GM23338 (cell line): ENCODE results near the gene RPA3.

ENCODE experiments used
- CTCF ChIP-seq, 2 experiments: fragments of 200-600 bp in 1 of 2; sonication (generic) in 1 of 2; conservative IDR thresholded peaks; 2 replicates each; pipeline versions ENCODE4 v1.5.1 to v1.6.1; 2016 to 2017; ENCODE audit warnings: antibody characterized with exemption in 2 of 2, low read depth in 2 of 2, mild to moderate bottlenecking in 2 of 2, moderate library complexity in 1 of 2
- EZH2 ChIP-seq: fragments of 200-600 bp; sonication (generic); IDR thresholded peaks from one replicate; pipeline ENCODE4 v1.8.0; 2017; ENCODE audit warnings: antibody characterized with exemption, mild to moderate bottlenecking, low read depth; ENCODE audit not compliant: unreplicated experiment
- EZH2phosphoT487 ChIP-seq: fragments of 200-600 bp; sonication (generic); IDR thresholded peaks from one replicate; pipeline ENCODE4 v1.8.1; 2018; ENCODE audit warnings: antibody characterized with exemption; ENCODE audit not compliant: unreplicated experiment
- POLR2AphosphoS5 ChIP-seq: IDR thresholded peaks from 2 replicates; pipeline ENCODE4 v1.6.1; 2016; ENCODE audit warnings: antibody characterized with exemption, low read depth
- REST ChIP-seq: IDR thresholded peaks from one replicate; pipeline ENCODE4 v1.6.1; 2018; ENCODE audit warnings: antibody characterized with exemption; ENCODE audit not compliant: unreplicated experiment
- ZNF114 ChIP-seq: fragments of 250-450 bp; sonication (Bioruptor Pico); IDR thresholded peaks from 2 replicates; pipeline ENCODE4 v1.5.0; 2020; ENCODE audit warnings: mild to moderate bottlenecking, moderate library complexity

GRCh38 chr7:7664291-7664690, 54.1 kb downstream of the RPA3 start:
- no peak for TF ChIP-seq CTCF (conservative IDR thresholded peaks at IDR 0.05; ENCODE audit: low read depth in 2 of 2)
- no peak for TF ChIP-seq POLR2AphosphoS5
- TF ChIP-seq EZH2, result no peak
- no peak for TF ChIP-seq EZH2phosphoT487
- TF ChIP-seq REST, result no peak
- TF ChIP-seq ZNF114 (CRISPR knock-in tag), result no peak
